ENCODE measurements around the gene TUNAR.

Gene TUNAR

GRCh38 chr14:95911456-95911855 is 34.8 kb downstream of the TUNAR start:
- TF ChIP-seq CTCF (IDR thresholded peaks at IDR 0.05; ENCODE audit: low read length) (no peak), EZH2 (IDR thresholded peaks at IDR 0.05; ENCODE audit: borderline replicate concordance, low read length) (no peak)
- Histone ChIP-seq H3K4me3 (ENCODE audit: low read depth, low read length, poor library complexity, severe bottlenecking) (no peak overlapping the region), H3K27ac (ENCODE audit: low read depth, low read length, poor library complexity, severe bottlenecking) (no peak overlapping the region), H3K79me2 (ENCODE audit: insufficient read depth, low read length) (no peaks in the 10 kb centered on the region), H3K36me3 (ENCODE audit: insufficient read depth, low read length) (no peaks in the 10 kb centered on the region), H3K4me2 (ENCODE audit: low read length) (no peak overlapping the region), H3K9me2 (ENCODE audit: low read depth, low read length) (no peaks in the 10 kb centered on the region), H3K27me3 (ENCODE audit: insufficient read depth, low read length) (no peaks in the 10 kb centered on the region), H3K9ac (ENCODE audit: low read length) (no peak overlapping the region), H2AFZ (ENCODE audit: low read length) (no peak overlapping the region), H3K9me3 (ENCODE audit: low read length) (no peaks in the 10 kb centered on the region), H3F3A (ENCODE audit: insufficient read depth, low read length) (no peaks in the 10 kb centered on the region), H4K20me1 (ENCODE audit: insufficient read depth, low read length) (no peaks in the 10 kb centered on the region), H3K4me1 (ENCODE audit: insufficient read depth, low read length, severe bottlenecking) (no peaks in the 10 kb centered on the region)

GRCh38 chr14:95915330-95915729 is 38.7 kb downstream of the TUNAR start:
- Histone ChIP-seq H3K4me1 (ENCODE audit: insufficient read depth, low read length, severe bottlenecking) (no peaks in the 10 kb centered on the region), H3K9me2 (ENCODE audit: low read depth, low read length) (no peaks in the 10 kb centered on the region), H3K9me3 (ENCODE audit: low read length) (no peaks in the 10 kb centered on the region), H3K36me3 (ENCODE audit: insufficient read depth, low read length) (no peaks in the 10 kb centered on the region), H3K79me2 (ENCODE audit: insufficient read depth, low read length) (no peaks in the 10 kb centered on the region), H3K27ac (ENCODE audit: low read depth, low read length, poor library complexity, severe bottlenecking) (no peak overlapping the region), H2AFZ (ENCODE audit: low read length) (no peak overlapping the region), H3F3A (ENCODE audit: insufficient read depth, low read length) (no peaks in the 10 kb centered on the region), H4K20me1 (ENCODE audit: insufficient read depth, low read length) (no peaks in the 10 kb centered on the region), H3K27me3 (ENCODE audit: insufficient read depth, low read length) (no peaks in the 10 kb centered on the region), H3K9ac (ENCODE audit: low read length) (no peak overlapping the region), H3K4me3 (ENCODE audit: low read depth, low read length, poor library complexity, severe bottlenecking) (no peak overlapping the region), H3K4me2 (ENCODE audit: low read length) (no peak overlapping the region)
- no peak for TF ChIP-seq EZH2 (IDR thresholded peaks at IDR 0.05; ENCODE audit: borderline replicate concordance, low read length)
- no peak for TF ChIP-seq CTCF (IDR thresholded peaks at IDR 0.05; ENCODE audit: low read length)

GRCh38 chr14:95918466-95918865 is 41.8 kb downstream of the TUNAR start:
- Histone ChIP-seq H2AFZ (ENCODE audit: low read length) (no peak overlapping the region), H3K4me3 (ENCODE audit: low read depth, low read length, poor library complexity, severe bottlenecking) (no peak overlapping the region), H3K36me3 (ENCODE audit: insufficient read depth, low read length) (no peaks in the 10 kb centered on the region; the same call in 1 of the 2 replicates), H3K9me2 (ENCODE audit: low read depth, low read length) (no peaks in the 10 kb centered on the region), H3K27me3 (ENCODE audit: insufficient read depth, low read length) (no peaks in the 10 kb centered on the region), H3K9me3 (ENCODE audit: low read length) (no peaks in the 10 kb centered on the region), H3F3A (ENCODE audit: insufficient read depth, low read length) (no peaks in the 10 kb centered on the region), H4K20me1 (ENCODE audit: insufficient read depth, low read length) (no peaks in the 10 kb centered on the region), H3K9ac (ENCODE audit: low read length) (no peak overlapping the region), H3K4me1 (ENCODE audit: insufficient read depth, low read length, severe bottlenecking) (no peaks in the 10 kb centered on the region), H3K4me2 (ENCODE audit: low read length) (no peak overlapping the region), H3K79me2 (ENCODE audit: insufficient read depth, low read length) (no peaks in the 10 kb centered on the region), H3K27ac (ENCODE audit: low read depth, low read length, poor library complexity, severe bottlenecking) (no peak overlapping the region)
- TF ChIP-seq EZH2 (IDR thresholded peaks at IDR 0.05; ENCODE audit: borderline replicate concordance, low read length) (no peak), CTCF (IDR thresholded peaks at IDR 0.05; ENCODE audit: low read length) (no peak)

All from OCI-LY1 (cell line).